ENCODE measurements around the gene CHRM4.

The CHRM4 gene

DNA sequence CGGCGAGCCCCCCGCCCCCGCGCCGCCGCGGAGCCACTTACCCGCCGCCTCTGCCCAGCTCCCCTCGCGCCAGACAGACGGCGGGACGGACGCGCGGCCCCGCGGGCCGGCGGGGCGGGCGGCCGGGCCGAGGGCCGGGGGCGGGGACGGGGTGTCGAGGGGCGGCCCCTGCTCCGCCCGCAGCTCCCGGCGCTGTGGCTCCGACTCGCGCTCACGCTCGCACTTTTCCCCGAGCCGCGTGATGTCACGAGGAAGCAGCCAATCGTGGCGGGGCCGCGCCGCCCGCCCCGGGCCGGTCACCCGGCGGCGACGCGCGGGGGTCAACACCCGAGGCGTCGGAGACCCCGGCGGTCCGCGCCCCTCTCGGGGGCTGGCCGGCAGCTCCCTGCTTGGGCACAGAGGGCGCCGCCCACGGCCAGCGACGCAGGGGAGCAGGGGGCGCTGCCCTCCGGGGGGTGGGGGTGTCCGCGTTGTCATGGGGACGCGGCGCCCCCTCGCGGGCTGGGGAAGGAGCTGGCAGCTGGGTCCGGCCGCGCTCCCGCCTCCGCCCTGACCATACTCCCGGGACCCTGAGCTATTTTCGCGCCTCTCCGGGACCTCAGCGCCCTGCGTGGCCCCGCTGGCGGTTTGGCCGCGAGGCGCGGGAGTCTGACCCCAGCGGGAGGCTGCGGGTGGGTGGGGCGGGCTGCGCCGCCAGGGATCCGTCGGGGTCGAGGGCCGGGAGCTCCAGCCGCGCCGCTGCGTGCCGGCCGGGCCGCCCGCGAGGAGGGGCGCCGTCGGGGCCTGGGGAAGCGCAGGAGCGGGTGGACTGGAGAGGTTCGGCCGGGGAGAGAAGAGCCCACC is at the start of gene CHRM4:
Gene CHRM4 (minus strand): TSS at position 199 of the 843 bp plus-strand sequence. CDS start 5,219 bp downstream, outside the sequence.
- DNase-seq (ENCODE audit: low read depth): no peak

- no peak for DNase-seq (ENCODE audit: low read depth)
Measured at GRCh38 chr11:46438211-46438610, 46.6 kb upstream of the CHRM4 start.

DNA sequence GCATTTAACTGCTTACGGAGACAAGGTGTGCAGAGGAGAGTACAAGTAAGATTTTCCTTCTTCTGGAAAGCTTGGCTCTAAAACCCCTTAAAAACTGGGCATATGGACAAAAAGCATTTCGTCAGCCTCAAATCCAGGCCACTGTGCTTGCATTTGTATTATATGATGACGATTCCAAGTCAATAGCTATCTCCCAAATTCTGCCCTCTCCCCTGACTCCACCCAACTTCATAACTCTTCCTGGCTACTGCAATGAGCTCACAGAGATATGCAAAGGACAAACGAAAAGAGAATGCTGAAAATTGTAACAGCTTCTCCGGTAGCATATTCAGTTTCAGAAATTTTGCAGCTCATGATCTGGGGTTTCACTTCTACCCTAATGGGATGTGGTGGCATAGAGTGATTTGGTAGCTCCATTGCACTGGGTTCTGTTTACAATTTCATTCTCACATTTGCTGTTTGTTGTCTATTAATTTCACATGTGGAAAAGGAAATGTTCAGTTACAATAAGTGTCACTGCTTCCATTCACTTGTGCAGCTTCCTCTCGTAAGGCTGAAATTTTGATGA is 45.6 kb upstream of the CHRM4 start:
- DNase-seq (ENCODE audit: low read depth): no peak

- no peak for DNase-seq (ENCODE audit: low read depth)
Measured at GRCh38 chr11:46436113-46436512, 44.5 kb upstream of the CHRM4 start.

- no peak for DNase-seq (ENCODE audit: low read depth)
Measured at GRCh38 chr11:46435679-46436078, 44.1 kb upstream of the CHRM4 start.

DNA sequence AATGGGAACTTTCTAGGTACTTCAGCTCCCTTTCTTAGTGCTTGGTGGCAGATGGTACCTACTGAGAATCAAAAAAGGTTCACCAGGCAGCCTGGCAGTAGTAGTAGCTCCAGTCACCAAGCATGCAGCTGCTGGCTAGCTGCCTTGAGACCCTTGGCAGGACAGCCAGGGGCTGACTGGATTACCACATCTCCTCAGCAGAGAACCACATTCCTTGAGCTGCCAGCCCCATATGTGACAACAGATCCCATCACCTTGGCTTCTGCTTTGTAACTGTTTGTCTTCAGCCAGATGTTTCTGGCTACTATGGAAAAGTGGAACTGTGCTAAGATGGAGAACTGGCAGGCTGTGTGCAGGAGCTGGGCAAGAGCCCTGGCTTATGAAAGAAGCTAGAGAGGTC is 39.6 kb upstream of the CHRM4 start:
- no peak for DNase-seq (ENCODE audit: low read depth)

- DNase-seq (ENCODE audit: low read depth): no peak
Measured at GRCh38 chr11:46429717-46430116, 38.1 kb upstream of the CHRM4 start.

DNA sequence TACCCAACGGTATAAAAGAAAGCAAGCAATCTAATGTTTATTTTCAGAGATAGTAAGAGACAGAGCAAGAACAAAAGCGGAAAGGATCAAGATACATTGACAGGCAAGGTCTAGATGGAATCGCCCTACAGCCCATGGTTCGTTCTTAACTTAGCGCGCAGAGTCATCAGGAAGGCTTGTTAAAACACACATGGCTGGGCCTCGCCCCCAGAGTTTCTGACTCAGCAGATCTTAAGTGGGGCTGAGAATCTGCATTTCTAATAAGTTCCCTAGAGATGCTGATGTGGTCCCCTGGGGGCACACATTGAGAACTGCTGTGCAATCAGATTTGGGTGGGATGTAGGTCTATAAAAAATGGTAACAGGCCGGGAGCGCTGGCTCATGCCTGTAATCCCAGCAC is 35.8 kb upstream of the CHRM4 start:
- no peak for DNase-seq (ENCODE audit: low read depth)

- DNase-seq (ENCODE audit: low read depth): no peak
Measured at GRCh38 chr11:46426233-46426991, 34.8 kb upstream of the CHRM4 start.

DNA sequence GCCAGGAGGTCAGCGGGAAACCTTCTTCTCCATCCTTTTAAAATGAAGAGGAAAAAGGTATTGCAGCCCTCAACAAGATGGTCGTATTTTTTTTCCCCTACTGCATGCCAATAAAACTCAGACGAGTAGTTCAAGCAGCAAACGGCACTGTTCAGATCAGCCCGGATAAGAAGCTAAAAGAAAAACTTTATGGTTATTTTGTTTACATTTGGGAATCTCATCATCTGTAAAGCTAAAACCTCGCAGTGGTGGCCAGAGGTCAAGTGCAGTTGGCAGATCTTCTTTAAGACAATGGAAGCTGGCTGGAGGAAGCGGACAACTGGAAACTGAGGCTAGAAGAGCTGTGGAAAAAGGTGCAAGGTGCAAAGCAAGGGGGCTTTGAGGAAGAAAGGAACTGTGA is 31.0 kb upstream of the CHRM4 start:
- no peak for DNase-seq (ENCODE audit: low read depth)

DNA sequence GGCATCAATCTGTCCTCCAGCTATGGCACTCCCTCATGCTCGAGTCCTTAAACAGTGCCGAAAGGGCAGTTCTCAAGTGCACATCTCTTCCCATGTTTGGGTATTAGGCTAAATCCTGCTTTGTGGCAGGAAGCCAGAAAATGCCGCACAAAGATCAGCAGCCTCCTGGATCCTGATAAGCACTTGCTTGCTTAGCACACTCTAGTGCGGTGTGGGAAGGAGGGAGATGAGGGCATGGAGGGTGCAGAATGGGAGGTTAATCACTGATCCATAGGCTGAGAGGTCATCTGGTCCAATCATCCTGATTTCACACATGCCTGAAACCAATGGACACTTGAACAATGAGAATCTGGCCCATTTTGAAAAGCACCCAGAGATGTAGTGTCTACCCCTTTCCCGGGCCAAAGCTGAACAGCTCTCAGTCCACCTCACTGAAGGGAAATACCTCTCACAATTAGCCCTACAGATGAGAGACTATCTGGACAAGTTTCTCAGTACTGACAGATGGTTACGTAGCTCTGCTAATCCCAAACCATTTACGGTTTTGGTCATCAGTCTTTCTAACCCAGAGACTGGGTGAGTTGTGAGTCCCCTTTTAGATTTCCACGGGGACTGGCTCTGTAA is 29.8 kb upstream of the CHRM4 start:
- no peak for DNase-seq (ENCODE audit: low read depth)

DNA sequence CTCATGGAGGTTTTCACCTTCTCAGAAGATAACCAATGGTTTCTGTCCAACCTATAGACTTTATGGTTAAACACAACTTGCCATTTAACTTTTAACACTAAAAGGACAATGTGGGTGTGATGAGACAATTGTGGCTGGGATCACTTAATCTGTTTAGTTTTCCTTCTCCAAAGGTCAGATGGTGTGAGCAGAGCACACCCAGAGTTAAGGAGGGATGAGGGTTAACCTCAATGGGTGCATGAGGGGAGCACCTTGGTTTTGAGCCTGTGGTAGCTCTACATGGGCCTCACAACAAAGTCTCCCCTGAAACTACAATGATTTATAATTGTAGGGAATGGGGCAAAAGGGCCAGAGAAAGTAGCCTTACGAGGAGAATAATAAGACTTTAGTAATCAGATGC is 28.9 kb upstream of the CHRM4 start:
- no peak for DNase-seq (ENCODE audit: low read depth)

DNA sequence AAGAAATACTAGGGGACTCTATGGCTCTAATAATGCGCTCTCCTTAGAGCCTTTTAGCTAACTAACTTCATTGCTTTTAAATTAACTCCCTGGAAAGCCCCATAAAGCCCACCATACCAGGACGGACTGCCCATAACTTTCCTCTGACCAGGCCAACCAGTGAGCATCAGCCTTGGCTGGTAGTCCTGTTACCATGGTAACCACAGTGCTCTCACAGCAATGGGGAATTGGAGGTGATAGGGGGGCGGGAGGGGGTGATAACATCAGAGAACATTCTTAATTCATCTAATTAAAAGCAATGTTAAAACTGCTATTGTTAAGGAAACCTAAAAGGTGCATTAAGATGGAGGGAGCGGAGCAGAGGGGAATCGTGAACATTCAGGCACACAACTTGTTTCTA is 27.2 kb upstream of the CHRM4 start:
- no peak for DNase-seq (ENCODE audit: low read depth)

DNA sequence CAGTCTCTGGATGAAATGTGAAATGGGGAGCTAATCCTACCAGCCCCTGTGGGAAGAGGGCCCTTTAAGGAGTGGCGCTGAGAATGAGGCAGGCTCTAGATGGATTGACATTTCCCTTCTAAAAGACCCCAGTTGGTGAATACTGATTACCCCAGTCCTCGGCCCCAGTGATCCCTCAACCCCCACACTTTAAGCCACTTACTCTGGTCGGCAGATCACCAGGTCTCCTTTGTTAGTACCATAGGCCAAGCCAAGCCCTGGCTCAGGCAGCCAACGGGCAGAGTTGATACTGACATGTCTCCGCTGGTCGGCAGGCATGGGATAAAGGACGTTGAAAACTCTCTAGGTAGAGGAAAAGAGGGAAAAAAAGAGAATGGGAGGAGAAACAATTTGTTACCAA is 26.1 kb upstream of the CHRM4 start:
- DNase-seq (ENCODE audit: low read depth): no peak

GRCh38 chr11:46414879-46415278 is 23.3 kb upstream of the CHRM4 start:
- no peak for DNase-seq (ENCODE audit: low read depth)

GRCh38 chr11:46414466-46414796 is 22.9 kb upstream of the CHRM4 start:
- no peak for DNase-seq (ENCODE audit: low read depth)

DNA sequence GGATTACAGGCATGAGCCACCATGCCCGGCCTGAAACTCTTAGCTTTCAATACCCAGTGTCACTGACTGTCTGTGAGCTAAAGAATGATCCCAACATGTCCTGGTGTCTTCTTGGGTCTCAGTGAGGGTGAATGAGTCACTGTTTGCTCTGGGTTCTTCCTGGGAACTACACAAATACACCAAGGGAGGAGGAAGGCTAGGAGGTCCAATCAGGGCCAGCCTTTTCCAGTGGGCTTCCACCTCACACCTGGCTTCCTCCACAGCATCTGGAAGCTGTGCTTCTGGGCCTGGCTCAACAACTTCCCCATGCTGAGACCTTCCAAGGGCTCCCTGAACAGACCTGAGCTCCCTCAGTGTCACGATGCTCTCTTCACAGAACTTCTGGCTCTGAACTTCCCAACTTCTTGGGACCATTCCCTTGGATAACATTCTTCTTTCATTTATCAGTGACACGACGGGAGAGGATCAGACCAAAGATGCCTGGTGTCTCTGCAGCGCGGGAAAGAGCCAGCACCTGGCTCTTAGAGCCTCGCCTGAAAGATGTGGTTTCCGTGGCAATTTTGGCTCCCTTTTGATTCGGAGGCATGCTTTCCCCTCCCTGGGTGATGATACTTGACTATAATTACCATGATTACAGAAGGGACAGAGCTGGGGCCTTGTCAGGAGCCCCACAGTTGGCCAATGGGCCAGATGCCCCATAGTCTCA is 22.3 kb upstream of the CHRM4 start:
- no peak for DNase-seq (ENCODE audit: low read depth)

GRCh38 chr11:46410021-46410420 is 18.4 kb upstream of the CHRM4 start:
- DNase-seq (ENCODE audit: low read depth): no peak

DNA sequence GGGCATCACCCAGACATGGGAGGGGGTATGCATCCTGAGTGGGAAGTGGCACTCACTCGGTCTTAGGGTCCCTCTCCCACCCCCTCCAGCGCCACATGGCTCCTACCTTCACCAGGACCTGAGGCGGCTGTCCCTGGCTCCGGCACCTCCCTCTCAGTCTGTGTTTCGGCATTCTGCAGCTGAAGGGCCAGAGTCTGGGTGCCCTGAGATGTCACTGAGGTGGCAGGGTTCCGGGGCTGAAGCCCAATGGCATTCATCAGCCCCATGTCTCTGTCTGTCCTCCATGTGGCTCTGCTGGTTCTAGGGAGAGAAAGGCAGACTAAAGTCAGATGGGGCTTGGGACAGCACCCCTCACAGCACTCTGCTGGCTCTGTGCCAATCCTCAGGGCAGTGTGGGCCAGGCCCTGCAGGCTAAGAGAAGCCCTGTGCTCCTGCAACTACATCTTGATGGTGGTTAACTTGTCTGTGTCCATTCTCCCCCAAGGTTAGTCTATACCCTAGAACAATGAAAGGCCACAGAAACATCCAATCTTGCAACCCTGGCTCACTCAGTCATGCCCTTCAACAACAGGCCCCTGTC is 16.9 kb upstream of the CHRM4 start:
- DNase-seq (ENCODE audit: low read depth): no peak

DNA sequence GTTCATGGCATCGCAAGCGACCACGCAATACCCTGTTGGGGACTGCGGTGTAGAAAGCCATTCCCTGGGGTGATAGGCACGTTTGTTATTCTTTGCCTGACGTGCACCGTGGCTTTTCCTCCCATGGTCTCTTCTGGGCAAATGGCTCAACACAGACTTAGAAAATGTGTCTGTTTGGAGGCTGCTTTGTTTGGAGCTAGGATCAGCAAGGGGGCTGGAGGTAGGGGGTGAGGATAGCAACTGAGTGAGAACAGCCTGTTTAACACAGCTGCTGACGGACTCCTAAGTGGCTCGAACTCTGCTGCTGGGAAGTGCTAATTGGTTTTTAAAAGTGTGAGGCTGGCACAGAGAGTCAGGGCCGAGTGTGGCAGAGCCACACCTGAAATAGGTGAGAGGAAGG is 16.1 kb upstream of the CHRM4 start:
- DNase-seq (ENCODE audit: low read depth): no peak

- no peak for DNase-seq (ENCODE audit: low read depth)
Measured at GRCh38 chr11:46404476-46405017, 13.0 kb upstream of the CHRM4 start.

Data from GM04504 (cell line).